GM10266 (cell line): ENCODE results near the gene GLIPR1L2.
"Not testable (repeated sequence)": the region's sequence is repeated elsewhere in the genome, so short reads cannot be mapped to it uniquely, and the experiment has no call there.

Experiments
- DNase-seq: peaks from one replicate; pipeline ENCODE4 v3.0.0; 2012; ENCODE audit errors: extremely low spot score
- CTCF ChIP-seq: IDR thresholded peaks from 2 replicates; pipeline ENCODE4 v1.5.1; 2012; ENCODE audit warnings: mild to moderate bottlenecking, low read depth; ENCODE audit not compliant: control insufficient read depth, insufficient read depth; ENCODE audit errors: missing control alignments

The GLIPR1L2 gene

DNA sequence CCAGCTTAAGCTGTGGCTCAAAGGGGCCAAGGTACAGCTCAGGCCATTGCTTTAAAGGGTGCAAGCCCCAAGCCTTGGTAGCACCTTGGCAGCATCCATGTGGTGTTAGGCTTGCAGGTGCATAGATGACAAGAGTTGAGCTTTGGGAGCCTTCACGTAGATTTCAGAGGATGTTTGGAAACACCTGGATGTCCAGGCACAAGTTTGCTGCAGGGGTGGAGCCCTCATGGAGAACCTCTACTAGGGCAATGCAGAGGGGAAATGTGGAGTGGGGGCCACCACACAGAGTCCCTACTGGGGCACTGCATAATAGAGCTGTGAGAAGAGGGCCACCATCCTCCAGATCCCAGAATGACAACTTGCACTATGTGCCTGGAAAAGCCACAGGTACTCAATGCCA, 37.9 kb downstream of the GLIPR1L2 start:
- DNase-seq = no peak
- no peak for TF ChIP-seq CTCF

DNA sequence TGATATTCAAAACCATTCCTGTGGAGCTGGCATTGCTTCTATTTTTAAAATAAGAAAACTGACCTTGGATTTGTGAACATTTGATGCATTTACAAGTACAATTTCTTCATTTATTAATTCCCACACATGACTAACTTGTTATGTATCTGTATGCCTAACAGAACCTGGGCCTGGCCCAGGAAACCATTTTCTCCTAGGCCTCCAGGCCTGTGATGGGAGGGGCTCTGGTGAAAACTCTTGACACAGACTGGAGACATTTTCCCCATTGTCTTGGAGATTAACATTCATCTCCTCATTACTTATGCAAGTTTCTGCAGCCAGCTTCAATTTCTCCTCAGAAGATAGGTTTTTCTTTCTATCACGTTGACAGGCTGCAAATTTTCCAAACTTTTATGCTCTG, 42.0 kb downstream of the GLIPR1L2 start:
- TF ChIP-seq CTCF = no peak
- no peak for DNase-seq

- TF ChIP-seq CTCF = peak; percentile 21
- DNase-seq = peak; percentile 8
Observed at GRCh38 chr12:75437564-75437963, 46.7 kb downstream of the GLIPR1L2 start.

DNA sequence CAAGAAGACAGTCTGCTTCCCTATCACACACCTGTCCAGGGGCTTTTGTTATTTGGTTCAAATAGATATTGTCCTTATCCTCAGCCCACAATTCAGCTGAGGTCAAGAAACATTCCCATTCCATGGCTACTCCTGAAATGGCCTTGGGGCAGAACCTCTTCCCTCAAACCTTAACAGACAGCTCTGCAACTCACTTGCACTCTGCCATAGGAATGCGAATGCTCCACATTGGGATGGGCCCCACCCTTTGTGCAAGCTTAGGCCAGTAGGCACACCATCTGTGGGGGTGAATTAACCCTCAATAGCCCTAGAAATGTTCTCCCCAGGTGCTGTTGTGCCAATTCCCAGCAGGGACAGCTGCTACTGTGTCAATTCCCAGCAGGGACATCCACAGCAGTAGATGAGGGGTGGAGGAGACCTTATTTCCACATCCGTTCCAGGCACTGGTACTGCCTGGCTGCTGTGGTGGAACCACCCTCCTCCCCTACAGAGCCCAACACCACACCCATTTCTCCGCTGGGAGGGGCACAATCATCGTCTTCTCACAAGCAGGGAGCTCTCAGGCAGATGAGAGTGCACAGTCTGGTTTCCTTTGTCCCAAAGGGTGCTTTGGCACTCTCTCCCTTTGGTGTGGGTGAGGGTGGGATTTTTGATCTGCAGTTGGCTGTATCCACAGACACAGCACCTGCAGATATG, 47.3 kb downstream of the GLIPR1L2 start:
- no peak for DNase-seq
- TF ChIP-seq CTCF = no peak

DNA sequence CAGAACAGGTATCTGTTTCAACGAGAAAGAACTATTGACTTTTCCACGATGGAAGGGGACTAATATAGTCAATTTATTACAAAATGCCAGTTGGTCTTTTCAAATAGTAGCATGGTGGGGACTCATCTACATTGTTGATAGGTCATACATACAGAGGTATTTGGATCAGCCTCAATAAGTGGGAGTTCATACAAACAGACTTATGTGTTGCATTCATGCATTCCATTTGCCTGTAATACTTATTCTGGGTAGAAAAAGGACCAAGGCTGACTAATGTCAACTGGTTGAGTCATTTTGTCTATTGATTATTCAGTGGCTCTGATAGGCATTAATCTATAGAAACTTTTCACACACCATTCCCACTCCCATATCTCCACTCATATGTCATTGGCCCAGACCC, 48.2 kb downstream of the GLIPR1L2 start:
- TF ChIP-seq CTCF = no peak
- no peak for DNase-seq

GRCh38 chr12:75439930-75440329, 49.0 kb downstream of the GLIPR1L2 start:
- TF ChIP-seq CTCF = no peak
- no peak for DNase-seq

DNA sequence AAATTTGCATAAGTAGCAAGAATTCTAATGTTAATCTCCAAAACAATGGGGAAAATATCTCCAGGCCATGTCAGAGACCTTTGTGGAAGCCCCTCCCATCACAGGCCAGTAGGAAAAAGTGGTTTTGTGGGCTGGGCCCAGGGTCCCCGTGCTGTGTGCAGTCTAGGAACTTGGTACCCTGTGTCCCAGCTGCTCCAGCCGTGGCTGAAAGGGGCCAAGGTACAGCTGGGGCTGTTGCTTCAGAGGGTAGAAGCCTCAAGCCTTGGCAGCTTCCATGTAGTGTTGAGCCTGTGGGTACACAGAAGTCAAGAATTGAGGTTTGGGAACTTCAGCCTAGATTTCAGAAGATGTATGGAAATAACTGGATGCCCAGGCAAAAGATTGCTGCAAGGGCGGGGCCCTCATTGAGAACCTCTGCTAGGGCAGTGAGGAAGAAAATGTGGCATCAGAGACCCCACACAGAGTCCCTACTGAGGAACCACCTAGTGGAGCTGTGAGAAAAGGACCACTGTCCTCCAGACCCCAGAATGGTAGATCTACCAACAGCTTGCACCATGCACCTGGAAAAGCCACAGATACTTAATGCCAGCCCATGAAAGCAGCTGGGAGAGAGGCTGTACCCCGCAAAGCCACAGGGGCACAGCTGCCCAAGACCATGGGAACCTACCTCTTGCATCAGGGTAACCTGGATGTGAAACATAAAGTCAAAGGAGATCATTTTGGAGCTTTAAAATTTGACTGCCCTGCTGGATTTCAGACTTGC, 51.0 kb downstream of the GLIPR1L2 start:
- DNase-seq = not testable (repeated sequence)

- DNase-seq = not testable (repeated sequence)
Observed at GRCh38 chr12:75442454-75442853, 51.6 kb downstream of the GLIPR1L2 start.
